NCI-H510A (cell line): Measurements from ENCODE around the gene AP4E1.
"Not testable (repeated sequence)": the region's sequence is repeated elsewhere in the genome, so short reads cannot be mapped to it uniquely, and the experiment has no call there.

Source experiments
- DNase-seq: peaks from one replicate; lab custom pipeline; 2025; lab: John Stamatoyannopoulos, UW

Gene AP4E1

DNA sequence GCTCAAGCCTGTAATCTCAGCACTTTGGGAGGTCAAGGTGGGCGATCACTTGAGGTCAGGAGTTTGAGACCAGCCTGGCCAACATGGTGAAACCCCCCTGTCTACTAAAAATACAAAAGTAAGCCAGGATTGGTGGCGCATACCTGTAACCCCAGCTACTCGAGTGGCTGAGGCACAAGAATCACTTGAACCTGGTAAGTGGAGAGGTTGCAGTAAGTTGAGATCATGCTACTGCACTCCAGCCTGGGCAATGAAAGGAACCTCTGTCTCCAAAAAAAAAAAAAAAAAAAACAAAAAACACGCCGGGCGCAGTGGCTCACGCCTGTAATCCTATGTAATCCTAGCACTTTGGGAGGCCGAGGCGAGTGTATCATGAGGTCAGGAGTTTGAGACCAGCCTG is 18.9 kb upstream of the AP4E1 start:
- no peak for DNase-seq

DNA sequence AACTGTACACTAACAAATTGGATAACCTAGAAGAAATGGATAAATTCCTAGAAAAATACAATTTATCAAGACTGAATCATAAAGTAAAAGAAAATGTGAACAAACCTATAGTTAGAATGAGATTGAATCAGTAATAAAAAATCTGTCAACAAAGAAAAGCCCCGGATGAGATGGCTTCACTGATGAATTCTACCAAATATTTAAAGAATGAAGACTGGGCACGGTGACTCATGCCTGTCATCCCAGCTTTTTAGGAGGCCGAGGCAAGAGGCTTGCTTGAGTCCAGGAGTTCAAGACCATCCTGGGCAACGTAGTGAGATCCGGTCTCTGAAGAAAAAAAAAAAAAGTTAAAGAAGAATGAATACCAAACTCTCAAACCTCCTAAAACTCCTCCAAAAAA is 17.7 kb upstream of the AP4E1 start:
- DNase-seq: no peak

DNA sequence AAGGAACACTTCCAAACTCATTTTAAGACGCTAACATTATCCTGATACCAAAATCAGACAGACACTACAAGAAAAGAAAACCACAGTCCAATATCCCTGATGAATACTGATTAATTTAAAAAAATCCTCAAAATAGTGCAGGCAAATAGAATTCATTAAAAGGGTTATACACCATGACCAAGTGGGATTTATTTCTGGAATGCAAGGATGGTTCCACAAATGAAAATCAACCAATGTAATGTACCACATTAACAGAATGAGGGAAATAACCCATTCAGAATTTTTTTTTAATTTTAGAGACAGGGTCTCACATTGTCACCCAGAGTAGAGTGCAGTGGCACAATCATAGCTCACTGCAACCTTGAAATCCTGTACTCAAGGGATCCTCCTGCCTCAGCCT is 17.3 kb upstream of the AP4E1 start:
- no peak for DNase-seq

DNA sequence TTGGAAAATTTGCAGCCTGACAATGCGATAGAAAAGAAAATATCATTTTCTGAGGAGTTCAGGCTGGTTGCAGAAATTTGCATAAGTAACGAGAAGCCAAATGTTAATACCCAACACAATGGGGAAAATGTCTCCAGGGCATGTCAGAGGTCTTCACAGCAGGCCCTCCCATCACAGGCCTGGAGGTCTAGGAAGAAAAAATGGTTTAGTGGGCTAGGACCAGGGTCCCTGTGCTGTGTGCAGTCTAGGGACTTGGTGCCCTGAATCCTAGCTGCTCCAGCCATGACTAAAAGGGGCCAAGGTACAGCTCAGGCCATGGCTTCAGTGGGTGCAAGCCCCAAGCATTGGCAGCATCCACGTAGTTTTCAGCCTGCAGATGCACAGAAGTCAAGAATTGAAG is 14.5 kb upstream of the AP4E1 start:
- no peak for DNase-seq

DNA sequence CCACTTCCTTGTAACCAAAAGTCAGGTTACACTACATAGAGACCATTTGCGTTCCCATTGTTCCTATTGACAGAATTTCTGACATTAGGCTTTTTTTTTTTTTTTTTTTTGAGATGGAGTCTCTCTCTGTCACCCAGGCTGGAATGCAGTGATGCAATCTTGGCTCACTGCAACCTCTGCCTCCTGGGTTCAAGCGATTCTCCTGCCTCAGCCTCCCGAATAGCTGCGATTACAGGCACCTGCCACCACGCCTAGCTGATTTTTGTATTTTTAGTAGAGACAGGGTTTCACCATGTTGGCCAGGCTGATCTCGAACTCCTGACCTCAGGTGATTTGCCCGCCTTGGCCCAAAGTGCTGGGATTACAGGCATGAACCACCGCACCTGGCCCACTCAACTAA is 7.1 kb upstream of the AP4E1 start:
- not testable (repeated sequence) for DNase-seq

DNA sequence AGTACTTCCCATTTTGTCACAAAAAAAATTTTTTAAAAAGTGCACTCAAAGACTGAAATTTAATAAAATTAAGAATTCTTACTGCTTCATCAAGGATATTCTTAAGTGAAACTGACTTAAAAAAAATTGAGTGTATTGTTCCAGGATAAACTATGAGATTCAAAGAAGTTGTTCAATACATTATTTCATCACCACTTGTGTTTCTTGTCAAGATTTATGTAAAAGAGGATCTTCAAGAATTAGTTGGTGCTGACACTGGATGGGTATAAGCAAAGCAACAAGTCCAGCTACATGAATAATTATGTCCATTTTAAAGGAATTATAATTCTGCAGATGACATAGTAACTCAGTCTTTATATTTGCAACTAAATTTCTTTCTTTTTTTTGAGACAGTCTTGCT is 4.3 kb upstream of the AP4E1 start:
- no peak for DNase-seq

DNA sequence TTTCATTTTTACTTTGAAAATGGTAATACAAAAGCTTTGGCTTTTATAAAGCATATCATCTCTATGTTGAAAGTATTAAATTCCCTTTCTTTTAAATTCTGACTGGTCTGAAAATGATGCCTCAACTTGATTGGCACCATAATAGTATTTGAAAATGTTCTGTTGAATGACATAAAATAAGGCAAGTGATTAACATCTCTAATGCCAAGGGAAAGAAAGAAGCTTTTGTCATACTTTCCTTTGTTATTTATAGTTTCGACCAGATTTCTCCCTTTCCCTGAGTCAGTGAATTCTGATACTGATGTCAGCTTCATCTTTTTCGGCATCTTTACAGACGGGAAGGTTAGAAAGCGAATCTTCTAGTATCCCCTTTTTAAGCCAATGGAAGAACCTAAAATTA is 3.4 kb upstream of the AP4E1 start:
- DNase-seq: no peak

DNA sequence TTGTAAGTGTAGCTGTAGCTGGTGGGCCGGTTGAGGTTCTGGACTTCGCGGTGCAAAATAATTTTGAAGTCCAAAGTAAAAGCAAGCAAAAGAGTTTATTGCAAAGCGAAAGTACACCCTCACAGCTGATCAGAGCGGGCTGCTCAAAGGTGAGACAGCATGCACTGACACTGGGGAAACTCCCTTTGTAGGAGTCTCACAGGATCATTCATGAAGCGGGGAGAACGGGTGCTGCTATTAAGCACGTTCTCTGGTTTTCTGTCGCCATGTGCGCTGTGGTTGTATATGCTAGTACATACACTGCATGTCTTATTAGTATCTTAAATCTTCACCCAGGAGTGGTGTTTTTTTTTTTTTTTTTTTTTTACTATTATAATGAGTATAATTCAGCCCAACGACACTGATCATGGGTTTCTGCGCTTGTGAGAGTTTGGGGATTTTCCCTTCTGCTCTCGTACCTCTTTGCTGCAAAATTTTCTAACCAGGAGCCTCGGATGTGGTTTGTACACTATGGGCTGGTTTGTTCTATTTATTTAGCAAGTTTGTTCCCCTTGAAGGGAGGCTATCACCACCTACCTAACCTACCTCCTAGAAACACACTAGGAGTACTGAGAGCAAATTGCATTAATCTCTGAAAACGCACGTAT is 1.4 kb upstream of the AP4E1 start:
- DNase-seq: no peak

DNA sequence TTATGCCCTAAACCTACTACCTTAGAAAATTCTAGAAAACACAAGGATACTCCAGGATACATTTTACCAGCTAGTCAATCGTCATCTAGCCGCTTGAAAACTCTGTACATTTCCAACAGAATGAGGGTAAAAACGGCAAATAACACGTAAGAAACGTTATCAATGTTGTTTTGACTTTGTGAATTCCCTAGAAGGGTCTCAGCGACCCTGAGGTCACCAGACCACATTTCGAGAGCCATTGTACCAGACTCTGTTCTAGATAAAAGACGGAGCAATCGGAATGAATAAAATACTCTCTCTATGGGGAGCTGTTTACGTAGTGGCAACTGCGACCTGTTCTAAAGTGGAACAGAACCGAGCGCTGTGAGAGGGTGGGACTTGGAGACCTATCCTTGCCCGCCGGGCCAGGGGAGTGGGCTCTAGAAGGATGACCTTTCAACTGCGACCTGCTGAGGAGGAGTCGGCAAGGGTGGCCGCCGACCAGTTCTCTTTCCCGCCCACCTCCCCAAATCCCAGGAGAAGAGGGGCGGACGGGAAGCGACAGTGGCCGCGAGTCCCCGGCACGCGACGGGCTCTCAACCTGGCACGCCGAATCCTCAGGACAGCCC is 778 bp upstream of the AP4E1 start:
- no peak for DNase-seq

DNA sequence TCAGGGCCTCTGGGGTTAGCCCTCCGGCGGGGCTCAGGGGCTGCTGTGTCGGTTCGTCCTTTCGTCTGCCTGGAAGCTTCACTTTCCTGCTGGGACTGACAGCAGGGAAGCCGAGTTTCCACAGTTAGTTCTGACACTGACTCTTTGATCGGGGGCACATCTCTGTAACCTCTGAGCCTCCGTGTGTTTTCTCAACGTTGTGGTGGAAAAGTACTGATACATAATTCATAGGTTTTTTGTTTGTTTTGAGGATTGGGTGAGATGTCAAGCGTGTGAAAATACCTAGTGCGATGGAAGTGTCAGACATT is 481 bp downstream of the AP4E1 start:
- no peak for DNase-seq

DNA sequence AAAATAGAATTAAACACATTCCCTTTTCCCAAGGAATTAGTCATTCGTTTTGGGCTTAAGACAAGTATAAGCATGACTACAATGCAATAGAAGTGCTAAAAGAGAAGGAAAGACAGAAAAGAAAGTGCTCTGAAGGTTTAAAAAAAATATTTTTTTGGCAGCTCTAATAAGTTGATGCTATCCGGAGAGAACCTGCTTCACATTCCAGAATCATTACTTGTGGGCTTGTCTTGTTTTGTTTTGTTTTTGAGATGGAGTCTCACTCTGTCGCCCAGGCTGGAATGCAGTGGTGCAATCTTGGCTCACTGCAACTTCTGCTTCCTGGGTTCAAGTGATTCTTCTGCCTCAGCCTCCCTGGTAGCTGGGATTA is 1.9 kb downstream of the AP4E1 start:
- not testable (repeated sequence) for DNase-seq

DNA sequence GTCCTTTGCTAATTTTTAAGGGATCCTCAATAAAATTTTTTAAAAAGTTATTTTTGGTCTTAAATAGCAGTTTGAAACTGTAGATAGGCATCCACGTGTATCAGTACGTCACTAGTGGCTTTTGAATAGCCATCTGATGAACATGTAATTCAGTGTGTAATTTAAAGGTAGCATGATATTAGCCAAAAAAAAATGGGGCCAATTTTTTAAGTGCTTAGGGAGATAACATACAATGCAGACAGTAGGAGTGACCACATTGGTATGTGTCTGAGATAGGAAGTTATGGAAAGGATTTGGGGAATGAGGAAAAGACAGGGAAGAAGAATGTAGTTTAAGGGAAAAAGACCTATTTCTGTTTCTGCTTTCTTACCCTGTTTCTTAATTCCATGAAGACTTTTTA is 2.5 kb downstream of the AP4E1 start:
- no peak for DNase-seq

DNA sequence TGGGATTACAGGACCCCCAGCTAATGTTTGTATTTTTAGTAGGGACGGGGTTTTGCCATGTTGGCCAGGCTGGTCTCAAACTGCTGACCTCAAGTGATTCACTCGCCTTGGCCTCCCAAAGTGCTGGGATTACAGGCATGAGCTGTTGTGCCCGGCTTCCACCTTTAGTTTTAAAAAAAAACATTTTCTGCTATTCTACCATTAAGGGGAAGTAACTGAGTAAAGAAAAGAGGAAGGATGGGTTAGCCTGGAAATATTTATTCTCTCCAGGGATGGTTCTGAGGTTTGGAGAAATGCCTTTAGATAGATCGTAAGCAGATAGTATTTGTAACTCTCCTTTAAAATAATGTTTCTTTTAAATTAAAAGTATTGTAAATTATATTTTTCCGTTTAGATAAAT is 3.1 kb downstream of the AP4E1 start:
- no peak for DNase-seq

DNA sequence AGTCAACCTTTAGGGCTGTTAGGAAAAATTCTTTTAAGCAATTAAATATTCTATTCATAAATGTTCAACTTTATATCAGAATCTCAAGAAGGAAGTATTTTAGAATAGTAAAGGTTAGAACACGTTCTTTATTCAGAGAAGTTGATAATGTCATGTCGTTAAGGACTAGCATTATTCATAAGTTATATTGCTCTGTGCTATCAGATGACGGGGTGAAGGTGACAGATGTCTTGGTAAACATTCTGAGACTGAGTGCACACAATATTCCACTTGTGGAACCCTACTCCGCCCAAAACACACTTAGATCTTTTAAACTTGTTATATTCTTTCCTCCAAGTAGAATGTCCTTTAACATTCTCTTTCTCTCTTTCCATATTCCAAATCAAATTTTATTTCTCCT is 7.9 kb downstream of the AP4E1 start:
- DNase-seq: no peak

DNA sequence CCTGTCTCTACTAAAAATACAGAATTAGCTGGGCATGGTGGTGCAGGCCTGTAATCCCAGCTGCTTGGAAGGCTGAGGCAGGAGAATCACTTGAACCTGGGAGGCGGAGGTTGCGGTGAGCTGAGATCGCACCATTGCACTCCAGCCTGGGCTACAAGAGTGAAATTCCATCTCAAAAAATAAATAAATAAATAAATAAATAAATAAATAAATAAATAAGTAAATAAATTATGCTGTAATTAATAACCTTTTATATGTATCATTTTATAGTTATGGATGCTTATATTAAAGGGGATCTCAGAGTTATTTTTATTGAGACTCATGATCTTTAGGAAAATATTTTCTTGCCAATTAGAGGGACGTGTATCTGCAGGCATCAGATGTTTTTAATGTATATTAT is 10.9 kb downstream of the AP4E1 start:
- DNase-seq: not testable (repeated sequence)

DNA sequence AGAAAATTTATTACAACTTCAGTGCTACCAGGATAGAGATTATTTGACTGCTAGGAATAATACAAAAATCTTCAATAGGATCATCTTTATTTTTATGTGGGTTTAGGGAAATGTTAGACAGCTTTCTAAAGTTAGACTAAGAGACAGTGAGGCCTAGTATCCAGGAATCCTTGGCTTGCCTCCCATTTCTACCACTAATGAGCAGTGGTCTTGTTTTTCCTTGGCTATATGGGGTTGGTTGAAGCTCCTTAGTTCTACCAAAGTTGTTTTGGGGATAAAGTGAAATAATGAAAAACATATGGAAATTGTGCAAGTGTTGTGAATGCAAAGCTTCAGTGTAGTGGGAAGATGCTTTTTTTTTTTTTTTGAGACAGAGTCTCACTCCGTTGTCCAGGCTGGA is 16.8 kb downstream of the AP4E1 start:
- DNase-seq: no peak

DNA sequence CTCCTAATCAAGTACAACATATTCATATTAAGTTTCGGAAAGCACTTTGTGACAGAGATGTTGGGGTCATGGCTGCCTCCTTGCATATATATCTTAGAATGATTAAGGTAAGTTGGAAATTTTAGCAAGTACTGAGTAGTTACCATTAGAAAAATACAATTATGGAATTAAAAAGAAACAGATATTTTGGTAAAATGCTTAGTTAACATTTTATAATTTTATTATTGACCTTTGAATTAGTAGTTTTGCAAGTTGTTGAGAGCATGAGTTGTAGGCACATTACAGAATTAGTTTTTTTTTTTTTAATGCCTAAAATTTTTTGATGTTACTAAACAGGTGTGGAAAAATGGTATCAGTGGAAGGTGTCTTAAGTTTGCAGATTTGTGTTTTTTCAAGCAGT is 20.6 kb downstream of the AP4E1 start:
- DNase-seq: no peak

DNA sequence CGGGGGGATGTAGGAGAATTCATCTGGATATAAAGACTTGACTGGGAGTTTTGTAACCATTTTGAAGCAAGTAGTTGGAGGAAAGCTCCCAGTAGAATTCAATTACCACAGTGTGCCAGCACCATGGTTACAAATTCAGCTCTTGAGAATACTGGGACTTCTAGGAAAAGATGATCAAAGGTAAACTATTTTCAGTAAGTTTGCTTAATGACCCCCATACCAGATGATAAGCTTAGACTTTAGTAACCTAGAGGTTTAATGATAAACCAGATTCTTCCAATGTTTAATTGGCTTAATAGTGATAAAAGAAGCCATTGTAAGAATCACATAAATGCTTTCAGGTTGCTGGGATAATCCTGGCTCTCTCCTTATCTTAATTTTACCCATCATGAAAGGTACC is 22.3 kb downstream of the AP4E1 start:
- no peak for DNase-seq

DNA sequence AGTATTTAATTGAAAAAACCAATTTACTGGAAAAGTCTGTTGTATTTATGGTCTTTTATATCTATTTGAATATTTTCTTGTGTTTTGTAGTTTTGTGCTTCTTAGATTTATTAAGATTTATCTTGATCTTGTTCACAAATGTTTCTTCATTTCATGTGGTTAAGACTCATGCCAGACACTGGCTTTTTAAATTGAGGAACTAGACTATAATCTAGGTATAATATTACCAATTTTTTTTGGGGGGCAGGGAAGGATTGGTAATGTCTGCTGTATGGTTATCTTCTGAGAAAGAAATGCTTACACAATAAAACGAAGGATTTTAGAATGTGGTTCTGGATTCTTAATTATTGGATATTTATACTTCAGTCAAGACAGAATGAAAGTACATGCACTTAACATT is 24.9 kb downstream of the AP4E1 start:
- no peak for DNase-seq

DNA sequence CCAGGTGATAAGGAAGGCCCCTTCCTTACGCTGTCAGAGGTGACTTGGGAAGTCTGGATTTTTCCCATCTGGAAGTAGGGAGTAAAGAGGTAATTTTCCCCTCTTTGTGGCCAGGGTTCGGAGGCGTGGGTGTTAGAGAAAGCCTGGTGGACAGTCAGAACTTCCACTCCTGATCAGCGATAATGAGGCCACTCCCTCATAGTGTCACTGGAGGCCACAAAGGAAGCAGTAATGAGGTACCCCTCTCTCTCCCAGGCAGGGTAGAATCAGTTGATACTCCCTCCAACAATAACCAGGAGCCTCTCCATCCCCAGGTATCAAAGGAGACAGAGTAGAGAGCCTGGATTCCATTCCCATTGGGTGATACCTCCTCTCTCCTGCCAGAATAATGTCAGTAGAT is 30.0 kb downstream of the AP4E1 start:
- no peak for DNase-seq

DNA sequence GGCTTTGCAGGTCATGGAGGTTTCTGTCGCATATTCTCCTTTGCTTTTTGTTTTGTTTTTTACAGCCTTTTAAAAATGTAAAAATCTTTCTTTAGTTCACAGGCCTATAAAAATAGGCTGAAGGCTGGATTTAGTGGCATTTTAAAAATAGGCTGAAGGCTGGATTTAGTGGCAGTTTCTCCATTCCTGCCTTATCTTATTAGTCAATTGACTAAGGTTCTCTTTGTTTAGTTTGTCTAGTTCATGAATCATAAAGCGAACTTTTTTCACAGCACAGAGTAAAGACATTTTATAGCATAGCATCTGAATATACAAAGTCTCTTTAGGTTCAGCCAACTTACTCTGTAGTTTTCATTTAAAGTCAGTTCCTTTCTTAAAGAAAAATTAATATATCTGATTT is 31.4 kb downstream of the AP4E1 start:
- no peak for DNase-seq

DNA sequence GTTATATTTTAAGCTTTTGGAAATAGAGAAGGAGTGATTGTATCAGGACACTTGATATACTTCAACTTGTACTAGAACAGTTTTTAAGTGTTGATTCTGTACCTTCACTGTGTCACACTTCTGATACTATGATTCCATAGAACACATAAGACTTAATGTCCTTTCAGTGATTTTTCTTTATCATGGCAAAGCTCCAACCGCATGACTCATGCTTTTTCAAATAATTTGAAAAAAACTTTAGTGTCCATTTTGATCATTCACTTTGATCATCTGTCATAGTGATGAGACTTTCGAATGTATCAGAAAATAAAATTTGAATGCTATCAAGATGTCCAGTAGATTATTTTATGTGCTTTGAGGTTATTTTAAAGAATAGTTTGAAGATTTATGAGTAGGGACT is 32.0 kb downstream of the AP4E1 start:
- no peak for DNase-seq

DNA sequence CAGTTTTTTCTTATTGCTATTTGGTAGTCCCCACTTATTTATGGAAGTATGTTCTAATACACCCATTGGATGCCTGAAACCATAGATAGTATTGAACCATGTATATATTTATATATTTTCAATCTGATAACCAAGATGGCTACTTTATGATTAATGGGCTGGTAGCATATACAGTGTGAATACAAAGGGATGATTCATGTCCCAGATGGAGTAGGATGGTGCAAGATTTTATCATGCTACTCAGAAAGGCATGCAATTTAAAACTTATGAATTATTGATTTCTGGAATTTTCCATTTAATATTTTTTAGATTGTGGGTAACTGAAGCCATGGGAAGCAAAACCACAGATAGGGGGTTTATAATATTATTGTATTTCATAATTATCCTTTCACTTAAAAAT is 35.2 kb downstream of the AP4E1 start:
- no peak for DNase-seq

DNA sequence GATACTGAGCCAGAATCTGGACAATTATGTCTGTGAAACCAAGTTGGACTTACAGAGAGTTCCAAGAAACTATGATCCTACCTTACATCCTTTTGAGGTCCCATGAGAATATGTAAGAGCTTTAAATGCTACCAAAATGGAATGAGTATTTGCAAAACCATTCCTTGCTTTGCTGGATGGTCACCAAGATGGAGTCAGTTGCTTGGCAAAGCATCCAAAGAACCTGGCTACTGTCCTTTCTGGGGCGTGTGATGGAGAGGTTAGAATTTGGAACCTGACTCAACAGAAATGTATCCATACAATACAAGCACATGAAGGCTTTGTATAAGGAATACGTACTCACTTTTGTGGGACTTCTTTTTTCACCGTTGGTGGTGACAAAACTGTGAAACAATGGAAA is 36.2 kb downstream of the AP4E1 start:
- no peak for DNase-seq

DNA sequence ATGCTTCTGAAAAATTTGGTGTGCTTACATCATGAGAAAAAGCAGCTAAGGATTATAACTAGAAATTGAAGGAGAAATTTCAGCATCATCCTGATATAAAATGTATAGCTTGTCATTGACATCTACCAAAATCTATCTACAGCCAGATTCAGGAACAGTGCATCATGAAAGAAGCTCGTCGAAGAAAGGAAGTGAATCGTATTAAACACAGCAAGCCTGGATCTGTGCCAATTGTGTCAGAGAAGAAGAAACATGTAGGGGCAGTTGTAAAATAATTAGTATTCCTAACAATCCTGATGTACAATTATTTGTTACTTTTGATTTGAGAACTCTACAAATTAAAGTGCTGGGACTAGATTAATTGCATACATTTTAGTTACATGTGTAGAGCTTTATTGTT is 37.2 kb downstream of the AP4E1 start:
- DNase-seq: no peak
